Transverse colon (tissue), 4 donors: ENCODE data around the gene RGS2. TPM values are rescaled to one million over a fixed set of nuclear protein-coding genes. Genes with fewer than 3 reads are reported as not detected.

Experiments
- DNase-seq: peaks from one replicate; pipeline ENCODE4 v3.0.0-alpha.2; 2019
- H3K27ac ChIP-seq, 4 donors: fragments of 200-600 bp; sonication (generic); 2 replicates each; pipeline ENCODE4 v1.5.1; 2016 to 2018; ENCODE audit warnings: inconsistent platforms in 4 of 4
- H3K27me3 ChIP-seq: fragments of 200-600 bp; sonication (generic); 2 replicates; pipeline ENCODE4 v1.5.1; 2017; ENCODE audit warnings: inconsistent platforms
- H3K36me3 ChIP-seq, 4 donors: fragments of 200-600 bp; sonication (generic); 2 replicates each; pipeline ENCODE4 v1.5.1; 2017 to 2019; ENCODE audit warnings: inconsistent platforms in 4 of 4
- H3K4me1 ChIP-seq, 4 donors: fragments of 200-600 bp; sonication (generic); 2 replicates each; pipeline ENCODE4 v1.5.1; 2017 to 2020; ENCODE audit warnings: inconsistent platforms in 4 of 4
- H3K4me3 ChIP-seq, 4 donors: fragments of 200-600 bp; sonication (generic); 1 replicate in 1 of 4; 2 replicates in 3 of 4; pipeline versions ENCODE4 v1.5.1 to v1.6.1; 2017 to 2019; ENCODE audit warnings: inconsistent platforms in 4 of 4
- H3K9me3 ChIP-seq, 2 donors: fragments of 200-600 bp; sonication (generic); 2 replicates each; pipeline ENCODE4 v1.5.1; 2017 to 2019; ENCODE audit warnings: inconsistent platforms in 2 of 2
- CTCF ChIP-seq, 5 experiments: fragments of 200-600 bp in 3 of 5; fragments of 450-650 bp in 2 of 5; sonication (generic) in 3 of 5; IDR thresholded peaks; 1 replicate in 2 of 5; 2 replicates in 3 of 5; pipeline ENCODE4 v1.5.1; 2016 to 2017; ENCODE audit warnings: antibody characterized with exemption in 5 of 5, inconsistent platforms in 3 of 5, mild to moderate bottlenecking in 2 of 5, moderate library complexity in 1 of 5
- EP300 ChIP-seq: sonication (generic); formaldehyde crosslinking; IDR thresholded peaks from one replicate; pipeline ENCODE4 v1.6.1; 2017; ENCODE audit warnings: antibody characterized with exemption, low read depth
- POLR2A ChIP-seq: fragments of 450-650 bp; IDR thresholded peaks from one replicate; pipeline ENCODE4 v1.6.1; 2016; ENCODE audit warnings: antibody characterized with exemption, mild to moderate bottlenecking, moderate library complexity
- POLR2AphosphoS5 ChIP-seq, 3 donors: sonication (generic); formaldehyde crosslinking; IDR thresholded peaks; one replicate each; pipeline ENCODE4 v1.6.1; 2016; ENCODE audit warnings: antibody characterized with exemption in 3 of 3
- WGBS, 2 donors: methylation state at CpG; one replicate each; pipeline ENCODE4 v1.1.5; 2018; ENCODE audit warnings: low coverage in 1 of 2; 5-methylcytosine and 5-hydroxymethylcytosine counted together
- in situ Hi-C, 4 donors: fragments of 200-750 bp; cut with MboI; loops; one replicate each; pipeline versions ENCODE4 v1.15.0 to v1.15.1; 2017; ENCODE audit warnings: low sequenced_read_pairs in 3 of 4, low pct_ligation_motif_present in 1 of 4, low pct_unique_long_range_greater_than_20kb in 1 of 4
- intact Hi-C: fragments of 100-400 bp; cut with DNase I; formaldehyde crosslinking; loops from one replicate; pipeline ENCODE4 v1.15.1; 2023; ENCODE audit warnings: low total_unique reads
- total RNA-seq, 4 donors: library from RNA; depleted of rRNA; stranded (reverse); fragments of >200 nt; gene quantifications; one replicate each; pipeline ENCODE4 v1.1.0, GENCODE V29; 2016

Gene RGS2
- total RNA-seq, 4 donors from 2014 or later = 22.1 to 132 (median 68.9) TPM

GRCh38 chr1:192801451-192801850 lies 7.4 kb upstream of the RGS2 start:
- no peak for DNase-seq
- Histone ChIP-seq H3K9me3 (no peaks in the 10 kb centered on the region), H3K27ac (no peak overlapping the region), H3K36me3 (no peaks in the 10 kb centered on the region), H3K4me3 (no peak overlapping the region), H3K4me1 (peaks cover 0 to 10% (median 0%) of the 10 kb centered on the region in 4 donors), H3K27me3 (no peaks in the 10 kb centered on the region)
- intact Hi-C loops (loop anchor here (10.0 kb wide), 1 partner anchor 103 kb away; no protein-coding TSS in a partner anchor), in situ Hi-C loops (loop anchor here in 2 of 4 donors (10.0 to 25.0 kb wide), 3 partner anchors 213 to 311 kb away; partner anchors contain the start of genes CDC73 (in 1 of the 2), GLRX2 (in 1 of the 2) and RGS1 (in 1 of the 2))
- WGBS, 2 donors = 70 to 77% methylated on average over 2 of the region's 2 CpGs
- TF ChIP-seq EP300 = no peak
- TF ChIP-seq CTCF (IDR thresholded peaks at IDR 0.05) = no peak
- TF ChIP-seq POLR2AphosphoS5 (IDR thresholded peaks at IDR 0.05) = no peak
- no peak for TF ChIP-seq POLR2A

- Histone ChIP-seq H3K27ac (no peak overlapping the region), H3K36me3 (no peaks in the 10 kb centered on the region), H3K9me3 (no peaks in the 10 kb centered on the region), H3K4me1 (peaks cover 0 to 20% (median 0%) of the 10 kb centered on the region in 4 donors), H3K4me3 (no peak overlapping the region), H3K27me3 (no peaks in the 10 kb centered on the region)
- in situ Hi-C loops (loop anchor here in 2 of 4 donors (10.0 to 25.0 kb wide), 3 partner anchors 212 to 310 kb away; partner anchors contain the start of genes CDC73 (in 1 of the 2), GLRX2 (in 1 of the 2) and RGS1 (in 1 of the 2)), intact Hi-C loops (loop anchor here (10.0 kb wide), 1 partner anchor 102 kb away; no protein-coding TSS in a partner anchor)
- TF ChIP-seq POLR2A = no peak
- TF ChIP-seq EP300 = no peak
- DNase-seq = no peak
Observed at GRCh38 chr1:192802406-192802805, 6.4 kb upstream of the RGS2 start.

- intact Hi-C loops = loop anchor here (10.0 kb wide), 1 partner anchor 101 kb away; no protein-coding TSS in a partner anchor
- H3K27ac ChIP-seq = peak overlapping the region in 1 of 4 donors; percentile 15
- no peak for DNase-seq
Observed at GRCh38 chr1:192803501-192803900, 5.3 kb upstream of the RGS2 start.

GRCh38 chr1:192805832-192806323 lies 3.0 kb upstream of the RGS2 start:
- no peak overlapping the region for H3K4me3 ChIP-seq
- H3K27ac ChIP-seq = peak overlapping the region; percentile 92 to 96 (median 94)
- peaks cover 0 to 25% (median 3%) of the 10 kb centered on the region in 4 donors for H3K4me1 ChIP-seq
- WGBS, 2 donors = 23 to 47% methylated on average over 2 of the region's 2 CpGs
- TF ChIP-seq POLR2AphosphoS5 (IDR thresholded peaks at IDR 0.05) (peak; percentile 77 to 90 (median 83)), EP300 (peak; percentile 32), POLR2A (no peak), CTCF (IDR thresholded peaks at IDR 0.05) (peak; percentile 61 to 84 (median 69))
- no peak for DNase-seq
- intact Hi-C loops = loop anchor here (2.0 to 10.0 kb wide), 3 partner anchors 99 to 329 kb away; no protein-coding TSS in a partner anchor
- H3K27me3 ChIP-seq = no peaks in the 10 kb centered on the region
- no peaks in the 10 kb centered on the region for H3K9me3 ChIP-seq
- H3K36me3 ChIP-seq = no peaks in the 10 kb centered on the region
- in situ Hi-C loops = loop anchor here in 2 of 4 donors (10.0 to 25.0 kb wide), 3 partner anchors 209 to 306 kb away; partner anchors contain the start of genes CDC73 (in 1 of the 2), GLRX2 (in 1 of the 2) and RGS1 (in 1 of the 2)

More at GRCh38 chr1:192803501-192803900, 5.3 kb upstream of the RGS2 start:
- Histone ChIP-seq H3K9me3 (no peaks in the 10 kb centered on the region), H3K36me3 (no peaks in the 10 kb centered on the region), H3K27me3 (no peaks in the 10 kb centered on the region), H3K4me1 (peaks cover 0 to 29% (median 0%) of the 10 kb centered on the region in 4 donors), H3K4me3 (no peak overlapping the region)
- TF ChIP-seq CTCF (IDR thresholded peaks at IDR 0.05) (no peak), EP300 (no peak), POLR2AphosphoS5 (IDR thresholded peaks at IDR 0.05) (no peak), POLR2A (no peak)
- in situ Hi-C loops = loop anchor here in 2 of 4 donors (10.0 to 25.0 kb wide), 3 partner anchors 211 to 309 kb away; partner anchors contain the start of genes CDC73 (in 1 of the 2), GLRX2 (in 1 of the 2) and RGS1 (in 1 of the 2)
